GM06990 (cell line): Measurements from ENCODE around the gene PSMF1.

Source experiments
- DNase-seq: peaks from one replicate; pipeline ENCODE4 v3.0.0-alpha.2; 2011; ENCODE audit not compliant: insufficient read length; ENCODE audit errors: extremely low read depth
- H3K27me3 ChIP-seq: replicated peaks from 2 replicates; pipeline ENCODE4 v1.6.0; 2011; ENCODE audit warnings: low read length; ENCODE audit not compliant: control insufficient read depth, insufficient read depth
- H3K36me3 ChIP-seq: 2 replicates; pipeline ENCODE4 v1.5.1; 2011; ENCODE audit warnings: low read length; ENCODE audit not compliant: control insufficient read depth, insufficient read depth
- H3K4me3 ChIP-seq: replicated peaks from 2 replicates; pipeline ENCODE4 v1.5.1; 2011; ENCODE audit warnings: low read depth, mild to moderate bottlenecking, control low read depth, low read length
- CTCF ChIP-seq: IDR thresholded peaks from 2 replicates; pipeline ENCODE4 v1.5.1; 2011; ENCODE audit warnings: low read length, control low read depth, mild to moderate bottlenecking, inconsistent platforms; ENCODE audit not compliant: insufficient read depth, poor library complexity, severe bottlenecking

Gene PSMF1

DNA sequence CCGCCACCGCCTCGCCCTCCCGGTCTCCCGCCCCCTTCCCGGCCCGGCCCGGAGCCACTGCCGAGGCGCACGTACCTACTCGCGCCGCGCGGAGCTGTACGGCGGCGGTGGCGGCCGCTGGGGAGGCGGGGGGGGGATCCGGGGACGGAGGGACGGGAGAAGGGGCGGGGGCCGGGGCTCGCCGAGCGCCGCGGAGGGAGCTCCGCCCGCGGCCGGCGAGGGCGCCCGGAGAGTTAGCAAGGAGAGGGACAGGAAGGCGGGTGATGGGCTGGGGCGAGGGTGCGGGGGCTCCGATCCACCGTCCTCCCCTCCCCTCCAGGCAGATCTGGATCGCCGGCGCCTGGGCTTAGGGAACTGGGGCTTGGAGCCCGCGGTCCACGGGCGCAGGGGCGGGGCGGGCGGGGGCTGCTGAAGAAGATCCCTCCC is 66.9 kb downstream of the PSMF1 start:
- DNase-seq, result no peak
- peak overlapping the region; percentile 42 for H3K4me3 ChIP-seq
- no peak for TF ChIP-seq CTCF
- peaks cover 4% of the 10 kb centered on the region; the same call in 1 of the 2 replicates for H3K27me3 ChIP-seq
- H3K36me3 ChIP-seq, result no peaks in the 10 kb centered on the region

DNA sequence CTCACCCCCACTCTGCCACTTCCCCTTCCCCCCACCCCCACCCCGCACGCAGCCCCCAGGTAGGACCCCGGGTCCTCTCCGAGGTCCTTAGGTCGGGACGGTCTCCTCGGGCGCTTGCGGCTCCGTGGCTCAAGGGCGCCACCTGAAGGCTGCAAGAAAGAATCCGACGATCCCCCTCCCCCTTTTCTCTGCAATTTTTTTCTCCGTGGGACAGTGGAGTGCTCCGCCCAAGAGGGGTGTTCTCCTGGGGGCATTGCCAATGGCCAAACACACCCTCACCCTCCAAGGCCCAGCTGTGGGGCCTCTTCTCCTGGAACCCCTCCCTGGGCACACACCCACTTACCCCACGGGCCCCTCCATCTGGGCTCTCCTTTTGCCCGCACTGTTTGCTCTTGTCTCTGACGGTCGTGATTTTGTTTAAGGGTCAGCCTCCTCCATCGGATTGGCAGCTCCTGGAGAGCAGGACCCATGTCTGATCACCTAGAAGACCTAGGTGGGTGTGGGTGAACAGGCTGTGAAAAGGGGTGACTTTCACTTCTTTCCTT is 67.5 kb downstream of the PSMF1 start:
- peaks cover 4% of the 10 kb centered on the region; the same call in 1 of the 2 replicates for H3K27me3 ChIP-seq
- no peaks in the 10 kb centered on the region for H3K36me3 ChIP-seq
- peak overlapping the region; percentile 42 for H3K4me3 ChIP-seq
- TF ChIP-seq CTCF, result peak; percentile 73
- DNase-seq, result no peak

DNA sequence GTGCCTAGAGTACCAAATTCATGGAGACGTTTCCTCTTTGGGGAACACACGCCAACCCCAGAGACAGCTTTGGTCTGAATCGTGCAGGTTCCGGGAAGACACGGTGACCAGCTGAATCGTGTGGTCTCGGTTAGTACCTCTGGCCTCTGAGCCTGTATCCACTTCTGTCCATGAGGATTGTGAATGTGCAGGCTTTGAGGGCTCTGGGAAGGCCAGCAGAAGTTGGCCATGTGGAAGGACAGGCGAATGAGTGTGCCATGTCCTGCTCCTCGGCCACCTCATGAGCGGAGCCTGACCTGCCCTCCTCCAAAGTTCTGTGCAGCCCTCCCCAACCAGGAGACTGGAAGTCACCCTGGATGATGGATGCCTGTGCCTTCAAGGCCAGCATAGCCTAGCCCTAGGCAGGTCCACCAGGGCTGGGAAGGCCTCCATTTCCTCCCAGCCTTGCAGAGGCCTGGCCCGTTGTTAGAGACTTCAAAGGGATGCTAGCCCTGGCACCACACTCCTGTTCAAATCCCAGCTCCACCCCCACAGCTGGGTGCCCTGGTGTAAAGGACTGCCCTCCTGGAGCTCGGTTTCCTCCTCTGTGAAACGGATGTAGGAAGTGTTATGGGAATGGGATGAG is 68.1 kb downstream of the PSMF1 start:
- DNase-seq, result no peak
- TF ChIP-seq CTCF, result no peak
- no peaks in the 10 kb centered on the region for H3K36me3 ChIP-seq
- H3K4me3 ChIP-seq, result no peak overlapping the region
- H3K27me3 ChIP-seq, result peaks cover 4% of the 10 kb centered on the region; the same call in 1 of the 2 replicates

DNA sequence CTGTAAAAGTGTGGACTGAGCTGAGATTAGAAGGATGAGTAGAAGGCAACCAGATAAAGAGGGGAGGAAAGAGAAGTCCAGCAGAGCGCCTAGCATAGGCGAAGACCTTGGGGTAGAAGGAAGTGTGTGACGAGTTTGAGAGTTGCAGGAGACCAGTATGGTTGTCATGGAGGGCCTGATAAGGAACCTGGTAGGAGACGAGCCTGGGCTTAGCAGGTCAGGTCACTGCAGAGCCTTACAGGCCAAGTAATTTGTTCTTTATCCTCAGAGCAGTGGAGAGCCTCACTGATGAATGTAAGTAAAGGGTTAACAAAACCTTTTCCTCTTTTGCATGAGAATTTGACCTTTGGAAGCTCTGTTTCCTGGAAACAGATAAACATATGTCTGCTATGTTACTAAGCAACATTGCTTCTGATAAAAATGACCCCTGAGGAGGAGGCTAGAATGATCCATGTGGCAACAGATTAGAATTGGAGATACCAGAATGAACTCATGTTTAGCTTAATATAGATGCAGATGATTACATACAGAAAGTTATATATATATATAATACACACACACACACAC is 69.3 kb downstream of the PSMF1 start:
- TF ChIP-seq CTCF, result no peak
- Histone ChIP-seq H3K36me3 (no peaks in the 10 kb centered on the region), H3K27me3 (peaks cover 4% of the 10 kb centered on the region; the same call in 1 of the 2 replicates), H3K4me3 (no peak overlapping the region)
- DNase-seq, result no peak

GRCh38 chr20:1188347-1188746 is 69.9 kb downstream of the PSMF1 start:
- no peak for DNase-seq
- Histone ChIP-seq H3K36me3 (no peaks in the 10 kb centered on the region), H3K4me3 (no peak overlapping the region), H3K27me3 (peaks cover 4% of the 10 kb centered on the region; the same call in 1 of the 2 replicates)
- no peak for TF ChIP-seq CTCF
